HG03280 (cell line): ENCODE results near the gene ALDH5A1.

Experiments
- ATAC-seq: cut with Tn5 transposase; IDR thresholded peaks from one replicate; pipeline ENCODE4 v1.9.1; 2021; ENCODE audit warnings: mild to moderate bottlenecking, moderate library complexity; ENCODE audit not compliant: unreplicated experiment

Gene ALDH5A1

GRCh38 chr6:24564081-24564480 lies 69.3 kb downstream of the ALDH5A1 start:
- ATAC-seq: no peak

- ATAC-seq: no peak
These were observed 70.4 kb downstream of the ALDH5A1 start for GRCh38 chr6:24565196-24565595.

GRCh38 chr6:24566020-24566767 lies 71.4 kb downstream of the ALDH5A1 start:
- ATAC-seq: no peak

GRCh38 chr6:24568683-24569082 lies 73.9 kb downstream of the ALDH5A1 start:
- no peak for ATAC-seq

GRCh38 chr6:24569811-24570210 lies 75.0 kb downstream of the ALDH5A1 start:
- ATAC-seq: no peak

- ATAC-seq: no peak
These were observed 76.6 kb downstream of the ALDH5A1 start for GRCh38 chr6:24571361-24571760.

GRCh38 chr6:24574809-24575208 lies 80.0 kb downstream of the ALDH5A1 start:
- ATAC-seq: no peak

GRCh38 chr6:24576447-24576846 lies 81.7 kb downstream of the ALDH5A1 start:
- ATAC-seq: no peak

GRCh38 chr6:24581084-24581669 lies 86.4 kb downstream of the ALDH5A1 start:
- ATAC-seq: peak; percentile 66

GRCh38 chr6:24583463-24584381 lies 89.0 kb downstream of the ALDH5A1 start:
- ATAC-seq: peak; percentile 68

GRCh38 chr6:24584382-24584720 lies 89.6 kb downstream of the ALDH5A1 start:
- no peak for ATAC-seq
